Upper lobe of left lung (tissue), 4 donors: Measurements from ENCODE around the gene PSMD2.

ENCODE experiments used
- EP300 ChIP-seq, 4 donors: sonication (generic); formaldehyde crosslinking; IDR thresholded peaks; one replicate each; pipeline ENCODE4 v1.5.1; 2017; ENCODE audit warnings: antibody characterized with exemption in 4 of 4, control low read depth in 2 of 4
- POLR2A ChIP-seq, 4 donors: fragments of 450-650 bp; IDR thresholded peaks; one replicate each; pipeline ENCODE4 v1.5.1; 2016 to 2017; ENCODE audit warnings: antibody characterized with exemption in 4 of 4, mild to moderate bottlenecking in 2 of 4
- POLR2AphosphoS5 ChIP-seq, 2 donors: sonication (generic); formaldehyde crosslinking; IDR thresholded peaks; one replicate each; pipeline ENCODE4 v1.5.1; 2017; ENCODE audit warnings: antibody characterized with exemption in 2 of 2

DNA sequence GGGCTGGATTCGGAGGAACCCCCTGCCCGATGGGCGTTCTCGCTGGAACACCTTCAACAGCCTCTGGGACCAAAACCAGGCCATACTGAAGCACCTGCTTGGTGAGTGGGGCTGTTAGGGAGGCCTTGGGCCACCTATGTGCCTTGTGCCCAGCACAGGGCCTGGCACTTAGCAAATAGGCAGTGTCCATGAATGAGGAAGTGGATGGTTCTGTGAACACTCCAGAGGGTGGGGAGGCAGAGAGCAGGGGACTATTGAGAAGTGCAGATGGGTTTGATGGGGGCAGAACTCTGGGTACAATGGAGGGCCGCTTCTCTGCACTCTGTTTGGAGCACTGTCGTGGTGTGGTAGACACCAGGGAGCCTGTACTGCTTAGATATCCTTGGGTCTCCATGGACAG lies 21.7 kb upstream of the PSMD2 start:
- TF ChIP-seq POLR2AphosphoS5 (IDR thresholded peaks at IDR 0.05) (no peak), EP300 (IDR thresholded peaks at IDR 0.05) (no peak), POLR2A (IDR thresholded peaks at IDR 0.05) (no peak)
